Activated T-cell treated with anti-CD3 and anti-CD28 coated beads, Interleukin-2, amount 50 U/mL, for 4 hours (primary cell): ENCODE measurements around the gene OPTC. TPM values are rescaled to one million over a fixed set of nuclear protein-coding genes. Genes with fewer than 3 reads are reported as not detected.
"Not testable (repeated sequence)": the region's sequence is repeated elsewhere in the genome, so short reads cannot be mapped to it uniquely, and the experiment has no call there.

Source experiments
- ATAC-seq, 2 donors: fragments of 200-7000 bp; cut with Tn5 transposase; one replicate each; pipeline ENCODE4 v1.10.0; 2021
- DNase-seq: peaks from one replicate; pipeline ENCODE4 v3.0.0-alpha.2; 2020
- H3K27me3 Mint-ChIP-seq: one replicate; pipeline ENCODE4 v1.8.0; 2021; ENCODE audit warnings: low read depth, mixed read lengths
- H3K36me3 Mint-ChIP-seq: one replicate; pipeline ENCODE4 v1.8.0; 2022; ENCODE audit warnings: mixed read lengths; ENCODE audit not compliant: insufficient read depth
- H3K4me1 Mint-ChIP-seq: one replicate; pipeline ENCODE4 v1.8.0; 2021; ENCODE audit warnings: low read depth, mixed read lengths
- H3K4me3 Mint-ChIP-seq: one replicate; pipeline ENCODE4 v1.8.0; 2021; ENCODE audit warnings: mild to moderate bottlenecking, moderate library complexity, mixed read lengths
- H3K9me3 Mint-ChIP-seq: one replicate; pipeline ENCODE4 v1.8.0; 2021; ENCODE audit warnings: mixed read lengths
- total RNA-seq, 3 donors: library from RNA; stranded (reverse); gene quantifications; one replicate each; pipeline ENCODE4 v1.2.1, GENCODE V29; 2021

Gene OPTC
- total RNA-seq, 3 donors from 2014 or later = not detected

DNA sequence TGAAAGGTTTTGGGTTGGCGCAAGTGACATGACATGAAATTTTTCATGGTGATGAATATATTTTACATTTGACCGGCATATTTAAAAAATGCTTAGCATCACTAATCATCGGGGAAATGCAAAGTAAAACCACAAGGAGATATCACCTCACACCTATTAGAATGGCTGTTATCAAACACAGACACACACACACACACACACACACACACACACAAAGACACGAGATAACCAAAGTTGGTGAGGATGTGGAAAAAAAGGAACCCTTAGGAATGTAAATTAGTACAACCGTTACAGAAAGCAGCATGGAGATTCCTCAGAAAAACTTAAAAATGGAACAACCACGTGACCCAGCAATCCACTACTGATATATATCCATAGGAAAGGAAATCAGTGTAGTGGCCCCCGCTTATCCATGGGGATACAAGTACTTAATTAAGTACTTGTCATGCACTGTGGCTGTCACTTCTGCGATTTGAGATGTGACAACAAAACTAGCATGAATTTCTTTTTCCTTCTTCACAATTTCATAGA, 34.2 kb upstream of the OPTC start:
- Mint-ChIP-seq H3K27me3 (peaks cover 35% of the 10 kb centered on the region), H3K4me1 (peaks cover 2% of the 10 kb centered on the region), H3K9me3 (no peaks in the 10 kb centered on the region), H3K36me3 (no peaks in the 10 kb centered on the region), H3K4me3 (no peak overlapping the region)
- ATAC-seq (no peak), DNase-seq (no peak)

DNA sequence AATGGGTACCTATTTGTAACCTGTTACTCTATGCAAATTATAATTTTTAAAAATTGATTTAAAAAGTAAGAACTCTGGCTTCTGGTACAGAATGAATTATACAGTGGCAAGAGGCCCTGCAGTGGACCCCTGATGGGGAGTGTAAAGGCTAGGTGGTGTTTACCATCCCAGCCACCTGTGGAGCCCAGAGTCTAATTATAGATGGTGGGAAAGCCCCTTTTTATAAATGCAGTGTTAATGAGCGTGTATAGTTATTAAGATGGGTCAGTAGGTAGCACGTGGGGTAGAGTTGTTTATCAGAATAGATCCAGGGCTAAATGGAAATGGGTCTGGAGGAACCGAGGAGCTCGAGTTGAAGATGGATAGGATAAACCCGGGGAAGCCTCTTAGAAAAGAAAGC, 32.2 kb upstream of the OPTC start:
- H3K4me1 Mint-ChIP-seq = peaks cover 2% of the 10 kb centered on the region
- ATAC-seq = no peak

GRCh38 chr1:203462143-203462542, 31.8 kb upstream of the OPTC start:
- DNase-seq = no peak
- Mint-ChIP-seq H3K9me3 (no peaks in the 10 kb centered on the region), H3K4me1 (peaks cover 2% of the 10 kb centered on the region), H3K27me3 (peaks cover 35% of the 10 kb centered on the region), H3K4me3 (no peak overlapping the region), H3K36me3 (no peaks in the 10 kb centered on the region)
- no peak for ATAC-seq

More for the DNA sequence above, 32.2 kb upstream of the OPTC start:
- no peaks in the 10 kb centered on the region for H3K36me3 Mint-ChIP-seq
- no peak overlapping the region for H3K4me3 Mint-ChIP-seq
- peaks cover 35% of the 10 kb centered on the region for H3K27me3 Mint-ChIP-seq
- DNase-seq = no peak
- H3K9me3 Mint-ChIP-seq = no peaks in the 10 kb centered on the region

DNA sequence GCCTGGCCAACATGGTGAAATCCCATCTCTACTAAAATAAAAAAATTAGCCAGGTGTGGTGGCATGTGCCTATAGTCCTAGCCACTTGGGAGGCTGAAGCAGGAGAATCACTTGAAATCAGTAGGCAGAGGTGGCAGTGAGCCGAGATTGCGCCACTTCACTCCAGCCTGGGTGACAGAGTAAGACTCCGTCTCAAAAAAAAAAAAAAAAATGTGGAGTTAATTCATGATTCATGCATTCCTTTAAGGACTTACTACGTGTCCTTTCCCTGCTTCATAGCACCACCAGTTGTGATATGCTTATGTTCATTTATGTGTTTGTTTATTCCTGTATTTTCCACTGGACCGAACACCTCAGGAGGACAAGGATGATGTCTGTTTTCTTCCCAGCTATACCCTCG, 31.1 kb upstream of the OPTC start:
- H3K36me3 Mint-ChIP-seq = no peaks in the 10 kb centered on the region
- no peak for ATAC-seq
- DNase-seq = no peak
- no peaks in the 10 kb centered on the region for H3K9me3 Mint-ChIP-seq
- peaks cover 31% of the 10 kb centered on the region for H3K27me3 Mint-ChIP-seq
- peaks cover 2% of the 10 kb centered on the region for H3K4me1 Mint-ChIP-seq
- no peak overlapping the region for H3K4me3 Mint-ChIP-seq

GRCh38 chr1:203463469-203464062, 30.4 kb upstream of the OPTC start:
- Mint-ChIP-seq H3K4me3 (no peak overlapping the region), H3K27me3 (peaks cover 29% of the 10 kb centered on the region), H3K9me3 (no peaks in the 10 kb centered on the region), H3K4me1 (peaks cover 2% of the 10 kb centered on the region), H3K36me3 (no peaks in the 10 kb centered on the region)
- DNase-seq = no peak
- no peak for ATAC-seq

DNA sequence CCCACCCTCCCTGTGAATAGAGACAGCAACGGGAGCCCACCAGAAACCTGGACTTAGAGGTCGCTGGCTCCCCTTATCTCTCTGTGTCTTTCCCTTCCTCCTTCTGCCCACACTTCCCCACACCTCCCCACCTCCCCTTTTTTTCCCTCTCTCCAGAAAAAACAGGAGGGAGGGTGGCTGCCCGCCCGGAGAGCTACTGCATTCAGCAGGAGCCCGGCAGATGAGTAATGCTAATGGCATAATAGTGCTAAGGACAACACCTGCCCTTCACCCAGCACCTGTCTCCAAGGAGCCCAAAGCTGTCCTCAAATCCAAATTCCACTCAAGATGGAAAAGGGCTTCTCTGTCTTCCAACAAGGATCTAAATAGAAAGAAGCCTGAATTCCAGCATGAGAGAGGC, 29.7 kb upstream of the OPTC start:
- Mint-ChIP-seq H3K36me3 (no peaks in the 10 kb centered on the region), H3K4me1 (peaks cover 2% of the 10 kb centered on the region), H3K27me3 (peaks cover 23% of the 10 kb centered on the region), H3K4me3 (no peak overlapping the region), H3K9me3 (no peaks in the 10 kb centered on the region)
- ATAC-seq = no peak
- no peak for DNase-seq

GRCh38 chr1:203464743-203465142, 29.2 kb upstream of the OPTC start:
- H3K4me3 Mint-ChIP-seq = no peak overlapping the region
- H3K4me1 Mint-ChIP-seq = peaks cover 2% of the 10 kb centered on the region
- H3K27me3 Mint-ChIP-seq = peaks cover 23% of the 10 kb centered on the region
- no peaks in the 10 kb centered on the region for H3K36me3 Mint-ChIP-seq
- no peaks in the 10 kb centered on the region for H3K9me3 Mint-ChIP-seq
- DNase-seq (no peak), ATAC-seq (no peak)

DNA sequence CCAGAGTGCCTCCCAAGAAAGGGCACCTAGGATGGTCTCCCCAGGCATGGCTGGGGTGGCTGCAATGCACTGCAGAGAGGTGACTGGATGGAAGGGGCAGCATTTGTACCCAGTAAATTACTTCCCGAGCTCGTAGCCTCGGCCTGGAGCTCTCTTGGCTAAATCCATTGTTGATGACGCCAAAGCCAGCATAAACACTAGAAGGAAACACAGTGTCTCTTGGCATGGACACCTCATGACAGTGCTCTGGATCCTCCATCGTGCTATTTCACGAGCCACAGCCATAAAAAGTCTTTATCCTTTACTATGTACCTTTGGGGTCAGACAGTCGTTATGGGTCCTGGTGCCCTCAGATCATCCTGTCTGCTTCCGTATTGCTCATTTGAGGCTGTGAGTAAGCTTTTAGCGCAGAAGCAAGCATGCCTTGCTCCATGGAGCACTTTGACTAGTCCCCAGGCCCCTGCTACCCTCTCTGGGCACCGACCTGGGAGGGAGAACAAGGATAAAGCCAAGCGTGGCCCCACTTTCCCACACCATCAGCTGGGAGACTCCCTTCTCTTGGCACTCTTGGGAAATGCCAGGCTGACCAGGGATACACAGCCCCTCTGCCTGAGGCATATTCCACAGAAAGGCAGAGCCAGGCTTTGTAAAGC, 28.7 kb upstream of the OPTC start:
- Mint-ChIP-seq H3K36me3 (no peaks in the 10 kb centered on the region), H3K4me1 (peaks cover 2% of the 10 kb centered on the region), H3K27me3 (peaks cover 23% of the 10 kb centered on the region), H3K4me3 (no peak overlapping the region), H3K9me3 (no peaks in the 10 kb centered on the region)
- DNase-seq = no peak
- ATAC-seq = no peak

GRCh38 chr1:203465948-203466347, 28.0 kb upstream of the OPTC start:
- no peak for DNase-seq
- no peak for ATAC-seq
- Mint-ChIP-seq H3K9me3 (no peaks in the 10 kb centered on the region), H3K4me1 (peaks cover 2% of the 10 kb centered on the region), H3K27me3 (peaks cover 22% of the 10 kb centered on the region), H3K4me3 (no peak overlapping the region), H3K36me3 (no peaks in the 10 kb centered on the region)

- H3K27me3 Mint-ChIP-seq = peaks cover 15% of the 10 kb centered on the region
- H3K4me3 Mint-ChIP-seq, ATAC-seq, H3K9me3 Mint-ChIP-seq, H3K36me3 Mint-ChIP-seq, H3K4me1 Mint-ChIP-seq, DNase-seq: not testable (repeated sequence)
Measured at GRCh38 chr1:203466906-203467549, 26.9 kb upstream of the OPTC start.

DNA sequence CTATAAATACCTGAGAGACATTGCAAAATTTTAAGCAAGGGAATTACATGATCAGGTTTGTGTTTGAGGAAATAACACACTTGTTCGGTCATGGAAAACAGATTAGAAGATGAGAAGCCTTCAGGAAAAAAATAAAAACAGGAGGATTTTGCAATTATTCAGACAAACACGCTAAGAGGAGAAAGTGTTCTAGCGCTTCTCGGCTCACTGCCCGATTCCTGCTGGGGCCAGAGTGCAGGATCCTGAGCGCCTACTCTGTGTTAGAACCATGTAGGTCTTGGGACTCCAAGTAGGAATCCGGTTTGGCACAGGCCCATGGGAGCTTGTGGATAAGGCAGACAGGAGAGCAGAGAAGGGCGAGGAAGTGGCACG, 26.4 kb upstream of the OPTC start:
- ATAC-seq = no peak
- Mint-ChIP-seq H3K9me3 (no peaks in the 10 kb centered on the region), H3K4me3 (no peak overlapping the region)

DNA sequence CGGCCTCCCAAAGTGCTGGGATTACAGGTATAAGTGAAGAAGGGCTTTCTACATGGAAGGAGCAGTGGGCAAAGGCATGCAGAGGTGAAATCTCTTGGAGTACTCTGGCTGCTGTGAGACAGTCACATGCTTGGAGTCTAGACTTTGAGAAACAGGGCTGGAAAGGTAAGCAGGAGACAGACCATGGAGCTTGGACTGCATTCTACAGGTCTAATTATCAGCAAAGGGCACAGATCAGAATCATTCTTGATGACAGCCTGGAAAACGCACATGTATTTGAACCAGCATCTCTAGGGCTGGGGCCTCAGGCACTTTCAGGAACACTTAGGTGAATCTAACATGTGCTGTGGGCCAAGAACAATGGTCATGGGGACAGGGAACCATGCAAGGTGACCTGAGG, 25.6 kb upstream of the OPTC start:
- DNase-seq (no peak), ATAC-seq (no peak)
- Mint-ChIP-seq H3K27me3 (peaks cover 12% of the 10 kb centered on the region), H3K36me3 (no peaks in the 10 kb centered on the region), H3K4me3 (no peak overlapping the region), H3K4me1 (no peaks in the 10 kb centered on the region), H3K9me3 (no peaks in the 10 kb centered on the region)

More for the DNA sequence above, 26.4 kb upstream of the OPTC start:
- Mint-ChIP-seq H3K4me1 (no peaks in the 10 kb centered on the region), H3K27me3 (peaks cover 15% of the 10 kb centered on the region), H3K36me3 (no peaks in the 10 kb centered on the region)
- DNase-seq = no peak

DNA sequence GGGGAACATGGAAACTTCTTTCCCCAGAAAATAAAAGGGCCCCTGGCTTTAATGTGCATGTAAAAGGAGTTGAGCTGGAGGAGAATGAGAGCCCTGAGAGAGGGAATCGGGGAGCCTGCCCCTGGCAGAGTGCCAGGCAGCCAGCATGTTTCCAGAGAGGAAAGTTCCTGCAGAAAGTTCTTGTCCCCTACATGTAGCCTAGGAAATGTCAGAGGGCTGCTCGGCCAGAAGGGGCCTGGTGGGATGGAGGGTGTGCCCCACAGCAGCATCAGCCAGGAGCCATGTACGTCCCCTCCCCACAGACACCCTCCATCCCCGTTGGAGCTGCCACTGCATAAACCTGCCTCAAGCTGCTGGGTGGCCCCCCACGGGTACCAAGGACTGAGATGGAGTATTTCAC, 23.7 kb upstream of the OPTC start:
- Mint-ChIP-seq H3K4me1 (no peaks in the 10 kb centered on the region), H3K9me3 (no peaks in the 10 kb centered on the region), H3K36me3 (no peaks in the 10 kb centered on the region), H3K4me3 (no peak overlapping the region), H3K27me3 (peaks cover 21% of the 10 kb centered on the region)
- DNase-seq (no peak), ATAC-seq (no peak)

- no peak for DNase-seq
- Mint-ChIP-seq H3K27me3 (peaks cover 28% of the 10 kb centered on the region), H3K9me3 (no peaks in the 10 kb centered on the region), H3K4me1 (no peaks in the 10 kb centered on the region), H3K36me3 (no peaks in the 10 kb centered on the region), H3K4me3 (no peak overlapping the region)
- no peak for ATAC-seq
Measured at GRCh38 chr1:203471841-203472240, 22.1 kb upstream of the OPTC start.

DNA sequence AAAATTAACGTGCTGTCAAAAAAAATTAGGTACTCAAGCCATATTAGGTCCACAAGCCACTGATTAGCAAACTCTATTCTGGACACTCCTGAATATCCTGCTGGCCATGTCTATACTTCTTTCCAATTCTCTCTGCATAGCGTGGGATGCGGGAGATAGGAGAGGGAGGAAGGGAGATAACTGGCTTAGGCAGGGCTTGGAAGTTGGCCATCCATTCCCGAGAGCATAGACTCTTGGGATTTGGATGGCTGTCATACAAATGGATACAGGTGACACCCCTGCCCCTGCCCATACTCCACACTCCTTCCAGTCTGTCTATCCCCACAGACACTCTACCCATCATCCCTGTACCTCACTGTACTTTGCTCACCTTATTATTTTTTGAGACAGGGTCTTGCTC, 20.7 kb upstream of the OPTC start:
- peaks cover 28% of the 10 kb centered on the region for H3K27me3 Mint-ChIP-seq
- ATAC-seq (no peak), DNase-seq (no peak)
- H3K9me3 Mint-ChIP-seq = no peaks in the 10 kb centered on the region
- H3K4me3 Mint-ChIP-seq = no peak overlapping the region
- H3K4me1 Mint-ChIP-seq = no peaks in the 10 kb centered on the region
- no peaks in the 10 kb centered on the region for H3K36me3 Mint-ChIP-seq
